Measurements from ENCODE around the gene ETDC. TPM values are rescaled to one million over a fixed set of nuclear protein-coding genes. Genes with fewer than 3 reads are reported as not detected.
"Not testable (repeated sequence)": the region's sequence is repeated elsewhere in the genome, so short reads cannot be mapped to it uniquely, and the experiment has no call there.

Gene ETDC
- total RNA-seq, 2 experiments from 2014 or later, result not detected

DNA sequence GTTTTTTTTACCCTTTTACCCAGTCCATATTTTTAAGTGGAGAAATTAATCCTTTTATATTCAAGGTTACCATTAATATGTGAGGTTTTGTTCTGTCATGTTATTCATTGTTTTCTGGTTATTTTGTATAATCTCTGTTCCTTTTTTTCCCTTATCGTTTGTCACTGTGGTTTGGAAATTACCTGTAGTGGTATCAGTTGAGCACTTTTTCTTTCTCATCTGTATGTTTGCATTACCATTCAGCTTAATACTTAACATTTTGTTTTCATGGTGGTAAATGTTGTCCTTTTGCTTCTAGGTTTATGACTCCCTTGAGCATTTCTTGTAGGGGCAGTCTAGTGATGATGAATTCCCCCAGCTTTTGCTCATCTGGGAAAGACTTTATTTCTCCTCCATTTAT, 6.6 kb downstream of the ETDC start:
- no peaks in the 10 kb centered on the region; the same call in 1 of the 2 replicates for H3K36me3 ChIP-seq (ENCODE audit: insufficient read depth, low read length)
- H3K27ac ChIP-seq (ENCODE audit: low read depth, low read length, poor library complexity, severe bottlenecking), result no peak overlapping the region
- H3K4me3 ChIP-seq (ENCODE audit: low read depth, low read length, poor library complexity, severe bottlenecking), result no peak overlapping the region
- BruUV-seq (replicated peaks), result no TSS peak
- no peaks in the 10 kb centered on the region for H4K20me1 ChIP-seq (ENCODE audit: insufficient read depth, low read length)
- no peak overlapping the region for H2AFZ ChIP-seq (ENCODE audit: low read length)
- no peak for TF ChIP-seq EZH2phosphoT487 (IDR thresholded peaks at IDR 0.05; ENCODE audit: borderline replicate concordance, low read depth, low read length)
- TF ChIP-seq, protein P1, sequence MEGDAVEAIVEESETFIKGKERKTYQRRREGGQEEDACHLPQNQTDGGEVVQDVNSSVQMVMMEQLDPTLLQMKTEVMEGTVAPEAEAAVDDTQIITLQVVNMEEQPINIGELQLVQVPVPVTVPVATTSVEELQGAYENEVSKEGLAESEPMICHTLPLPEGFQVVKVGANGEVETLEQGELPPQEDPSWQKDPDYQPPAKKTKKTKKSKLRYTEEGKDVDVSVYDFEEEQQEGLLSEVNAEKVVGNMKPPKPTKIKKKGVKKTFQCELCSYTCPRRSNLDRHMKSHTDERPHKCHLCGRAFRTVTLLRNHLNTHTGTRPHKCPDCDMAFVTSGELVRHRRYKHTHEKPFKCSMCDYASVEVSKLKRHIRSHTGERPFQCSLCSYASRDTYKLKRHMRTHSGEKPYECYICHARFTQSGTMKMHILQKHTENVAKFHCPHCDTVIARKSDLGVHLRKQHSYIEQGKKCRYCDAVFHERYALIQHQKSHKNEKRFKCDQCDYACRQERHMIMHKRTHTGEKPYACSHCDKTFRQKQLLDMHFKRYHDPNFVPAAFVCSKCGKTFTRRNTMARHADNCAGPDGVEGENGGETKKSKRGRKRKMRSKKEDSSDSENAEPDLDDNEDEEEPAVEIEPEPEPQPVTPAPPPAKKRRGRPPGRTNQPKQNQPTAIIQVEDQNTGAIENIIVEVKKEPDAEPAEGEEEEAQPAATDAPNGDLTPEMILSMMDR (conservative IDR thresholded peaks at IDR 0.05; ENCODE audit: low read length), result no peak
- H3K79me2 ChIP-seq (ENCODE audit: insufficient read depth, low read depth, low read length), result no peaks in the 10 kb centered on the region
- no peak for DNase-seq (ENCODE audit: low spot score)
- H3K9me3 ChIP-seq (ENCODE audit: low read length), result no peaks in the 10 kb centered on the region
- no peak overlapping the region for H3K4me2 ChIP-seq (ENCODE audit: low read length)
- ChIA-PET POLR2A (no interaction called here), CTCF (ENCODE audit: unreplicated experiment) (no interaction called here)
- intact Hi-C loops (cut with micrococcal nuclease; ENCODE audit: unreplicated experiment), result no loop called here
- no peaks in the 10 kb centered on the region for H3K9me2 ChIP-seq (ENCODE audit: insufficient read depth, low read length)
- peaks cover 3% of the 10 kb centered on the region for H3K4me1 ChIP-seq (ENCODE audit: insufficient read depth, low read length, poor library complexity, severe bottlenecking)

DNA sequence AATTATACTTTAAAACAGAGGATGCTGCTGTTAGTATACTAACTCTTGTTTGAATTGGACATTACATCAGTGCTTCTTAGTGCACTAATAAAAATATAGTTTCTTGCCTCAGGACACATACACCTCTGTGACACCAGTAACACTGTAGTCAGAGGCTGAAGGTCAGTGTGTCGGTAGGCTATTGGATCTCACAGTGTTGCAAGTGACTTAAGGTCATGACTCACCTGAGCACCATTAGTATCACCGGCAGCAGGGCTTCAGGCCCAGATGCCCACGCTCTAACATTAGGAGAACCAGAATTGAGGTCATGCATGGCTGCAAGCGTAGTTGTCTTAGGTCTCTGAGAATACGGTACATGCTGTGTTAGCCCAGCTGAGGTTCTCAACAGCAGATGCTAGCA, 15.2 kb downstream of the ETDC start:
- BruUV-seq (replicated peaks), result no TSS peak
- DNase-seq (ENCODE audit: low spot score), result no peak
- intact Hi-C loops (cut with micrococcal nuclease; ENCODE audit: unreplicated experiment), result no loop called here
- no peaks in the 10 kb centered on the region for H3K79me2 ChIP-seq (ENCODE audit: insufficient read depth, low read depth, low read length)
- H3K36me3 ChIP-seq (ENCODE audit: insufficient read depth, low read length), result no peaks in the 10 kb centered on the region; the same call in 1 of the 2 replicates
- no peak overlapping the region for H3K27ac ChIP-seq (ENCODE audit: low read depth, low read length, poor library complexity, severe bottlenecking)
- ChIA-PET CTCF (ENCODE audit: unreplicated experiment) (no interaction called here), POLR2A (no interaction called here)
- H3K9me3 ChIP-seq (ENCODE audit: low read length), result no peaks in the 10 kb centered on the region
- H4K20me1 ChIP-seq (ENCODE audit: insufficient read depth, low read length), result no peaks in the 10 kb centered on the region
- H2AFZ ChIP-seq (ENCODE audit: low read length), result no peak overlapping the region
- no peak overlapping the region for H3K4me3 ChIP-seq (ENCODE audit: low read depth, low read length, poor library complexity, severe bottlenecking)
- TF ChIP-seq, protein P1 (conservative IDR thresholded peaks at IDR 0.05; ENCODE audit: low read length), result no peak
- TF ChIP-seq EZH2phosphoT487 (IDR thresholded peaks at IDR 0.05; ENCODE audit: borderline replicate concordance, low read depth, low read length), result no peak
- H3K4me1 ChIP-seq (ENCODE audit: insufficient read depth, low read length, poor library complexity, severe bottlenecking), result no peaks in the 10 kb centered on the region
- no peak overlapping the region for H3K4me2 ChIP-seq (ENCODE audit: low read length)
- H3K9me2 ChIP-seq (ENCODE audit: insufficient read depth, low read length), result no peaks in the 10 kb centered on the region

DNA sequence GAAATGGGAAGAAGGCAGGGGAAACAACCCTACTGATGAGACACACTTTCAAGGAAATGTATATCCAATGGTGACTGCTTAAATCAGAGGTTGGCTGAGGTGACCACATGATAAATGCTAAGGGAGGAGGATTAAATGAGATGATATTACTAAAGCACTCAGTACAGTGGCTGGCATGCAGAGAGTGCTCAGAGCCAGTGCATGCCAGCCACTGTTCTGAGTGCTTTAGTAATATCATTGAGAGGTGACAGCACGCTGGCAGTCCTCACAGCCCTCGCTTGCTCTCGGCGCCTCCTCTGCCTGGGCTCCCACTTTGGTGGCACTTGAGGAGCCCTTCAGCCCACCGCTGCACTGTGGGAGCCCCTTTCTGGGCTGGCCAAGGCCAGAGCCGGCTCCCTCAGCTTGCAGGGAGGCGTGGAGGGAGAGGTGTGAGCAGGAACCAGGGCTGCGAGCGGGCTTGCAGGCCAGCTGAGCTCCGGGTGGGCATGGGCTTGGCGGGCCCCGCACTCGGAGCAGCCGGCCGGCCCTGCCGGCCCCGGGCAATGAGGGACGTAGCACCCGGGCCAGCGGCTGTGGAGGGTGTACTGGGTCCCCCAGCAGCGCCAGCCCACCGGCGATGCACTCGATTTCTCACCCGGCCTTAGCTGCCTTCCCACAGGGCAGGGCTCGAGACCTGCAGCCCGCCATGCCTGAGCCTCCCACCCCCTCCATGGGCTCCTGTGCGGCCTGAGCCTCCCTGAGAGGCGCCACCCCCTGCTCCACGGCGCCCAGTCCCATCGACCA, 15.9 kb downstream of the ETDC start:
- BruUV-seq (replicated peaks); H3K4me3 ChIP-seq (ENCODE audit: low read depth, low read length, poor library complexity, severe bottlenecking); intact Hi-C loops (cut with micrococcal nuclease; ENCODE audit: unreplicated experiment); H3K9me2 ChIP-seq (ENCODE audit: insufficient read depth, low read length); H3K79me2 ChIP-seq (ENCODE audit: insufficient read depth, low read depth, low read length); H3K4me2 ChIP-seq (ENCODE audit: low read length); H2AFZ ChIP-seq (ENCODE audit: low read length); H3K9me3 ChIP-seq (ENCODE audit: low read length); CTCF ChIA-PET (ENCODE audit: unreplicated experiment); DNase-seq (ENCODE audit: low spot score); H3K36me3 ChIP-seq (ENCODE audit: insufficient read depth, low read length); H3K4me1 ChIP-seq (ENCODE audit: insufficient read depth, low read length, poor library complexity, severe bottlenecking); H3K27ac ChIP-seq (ENCODE audit: low read depth, low read length, poor library complexity, severe bottlenecking); POLR2A ChIA-PET; H4K20me1 ChIP-seq (ENCODE audit: insufficient read depth, low read length): not testable (repeated sequence)
